OCI-LY3 (cell line): ENCODE data around the gene PTPRD.

Source experiments
- H2AFZ ChIP-seq: fragments of 200-600, 300-600 bp; shearing (Covaris generic); 2 replicates; pipeline ENCODE4 v1.6.0; 2014; ENCODE audit warnings: antibody characterized with exemption, low read depth, low read length
- H3K27ac ChIP-seq: fragments of 200-600, 300-600 bp; sonication (generic); 2 replicates; pipeline ENCODE4 v1.5.1; 2014; ENCODE audit warnings: mild to moderate bottlenecking, low read length, moderate library complexity, mixed read lengths
- H3K27me3 ChIP-seq: fragments of 200-600, 300-600 bp; sonication (generic); 2 replicates; pipeline ENCODE4 v1.6.1; 2014; ENCODE audit warnings: low read depth, low read length, mixed read lengths
- H3K36me3 ChIP-seq: fragments of 200-600, 300-600 bp; sonication (generic); replicated peaks from 2 replicates; pipeline ENCODE3; 2014; ENCODE audit warnings: low read depth, low read length, mixed read lengths
- H3K4me1 ChIP-seq: fragments of 300-600, 200-600 bp; sonication (generic); 2 replicates; pipeline ENCODE4 v1.6.1; 2014; ENCODE audit warnings: low read length, mixed read lengths
- H3K4me2 ChIP-seq: fragments of 200-600, 300-600 bp; sonication (generic); 2 replicates; pipeline ENCODE4 v1.6.1; 2014; ENCODE audit warnings: low read length, mixed read lengths
- H3K4me3 ChIP-seq: fragments of 300-600, 200-600 bp; sonication (generic); 2 replicates; pipeline ENCODE4 v1.5.1; 2014; ENCODE audit warnings: antibody characterized with exemption, mild to moderate bottlenecking, low read length, moderate library complexity
- H3K79me2 ChIP-seq: fragments of 300-600, 200-600 bp; shearing (Covaris generic); 2 replicates; pipeline ENCODE4 v1.6.1; 2014; ENCODE audit warnings: mild to moderate bottlenecking, low read length, mixed read lengths
- H3K9ac ChIP-seq: fragments of 300-600, 200-600 bp; shearing (Covaris generic); 2 replicates; pipeline ENCODE4 v1.6.0; 2014; ENCODE audit warnings: mild to moderate bottlenecking, low read length, moderate library complexity
- H3K9me3 ChIP-seq: fragments of 200-600, 300-600 bp; shearing (Covaris generic); 2 replicates; pipeline ENCODE4 v1.6.1; 2014; ENCODE audit warnings: low read length, mixed read lengths; ENCODE audit not compliant: insufficient read depth
- H4K20me1 ChIP-seq: fragments of 200-600, 300-600 bp; sonication (generic); 2 replicates; pipeline ENCODE4 v1.6.1; 2016; ENCODE audit warnings: low read length, mixed read lengths; ENCODE audit not compliant: insufficient read depth
- CTCF ChIP-seq: fragments of 200-600, 300-600 bp; sonication (generic); IDR thresholded peaks from 2 replicates; pipeline ENCODE4 v1.5.1; 2014; ENCODE audit warnings: antibody characterized with exemption, low read length, low read depth
- EZH2phosphoT487 ChIP-seq: fragments of 200-600 bp; shearing (Covaris generic); IDR thresholded peaks from 2 replicates; pipeline ENCODE4 v1.6.1; 2018; ENCODE audit warnings: antibody characterized with exemption, mixed run types, low read depth

The PTPRD gene

DNA sequence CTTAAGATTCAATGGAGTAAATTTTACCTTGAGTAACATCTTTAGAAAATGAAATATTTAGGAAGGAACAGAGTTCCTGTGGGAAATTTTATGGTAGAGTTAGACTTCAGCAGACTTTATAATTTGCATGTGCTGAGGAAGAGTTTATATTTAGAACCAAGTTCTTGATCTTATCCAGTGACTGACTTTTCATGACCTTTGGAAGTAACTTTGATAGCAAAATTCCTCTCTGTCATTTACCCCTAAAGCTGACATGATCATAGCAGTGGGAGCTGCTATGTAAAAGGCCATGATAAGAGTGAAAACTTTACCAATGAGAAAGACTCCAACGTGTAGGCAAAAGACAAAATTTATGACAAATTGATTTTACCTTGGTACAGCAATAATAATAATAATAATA, 1741.4 kb downstream of the PTPRD start:
- Histone ChIP-seq H2AFZ (no peak overlapping the region), H3K4me3 (no peak overlapping the region), H3K4me2 (no peak overlapping the region), H3K79me2 (no peaks in the 10 kb centered on the region), H3K4me1 (no peaks in the 10 kb centered on the region), H3K36me3 (no peaks in the 10 kb centered on the region), H3K9me3 (no peaks in the 10 kb centered on the region), H4K20me1 (no peaks in the 10 kb centered on the region), H3K9ac (no peak overlapping the region), H3K27ac (no peak overlapping the region), H3K27me3 (no peaks in the 10 kb centered on the region)
- no peak for TF ChIP-seq EZH2phosphoT487
- no peak for TF ChIP-seq CTCF

DNA sequence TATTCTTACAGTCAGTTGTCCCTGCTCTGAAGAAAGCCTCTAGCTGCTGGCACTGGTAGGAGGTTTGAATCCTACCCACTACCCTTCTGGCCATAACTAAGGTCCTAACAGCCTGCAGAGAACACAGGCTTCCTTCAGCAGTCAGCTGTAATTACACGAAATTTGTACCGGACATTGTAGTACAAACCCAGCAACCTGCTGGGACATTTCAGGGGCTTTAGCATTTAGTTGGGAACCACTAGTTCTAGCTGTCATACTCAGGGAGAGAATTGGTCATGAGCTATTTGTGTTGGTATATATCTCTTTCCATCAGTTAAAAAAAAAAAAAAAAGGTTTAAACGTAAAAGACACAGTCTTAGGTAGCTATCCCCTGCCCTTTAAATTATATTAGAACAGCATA, 1743.0 kb downstream of the PTPRD start:
- Histone ChIP-seq H3K4me1 (no peaks in the 10 kb centered on the region), H2AFZ (no peak overlapping the region), H3K9me3 (no peaks in the 10 kb centered on the region), H3K27ac (no peak overlapping the region), H3K27me3 (no peaks in the 10 kb centered on the region), H3K79me2 (no peaks in the 10 kb centered on the region), H3K4me2 (no peak overlapping the region), H3K4me3 (no peak overlapping the region), H3K36me3 (no peaks in the 10 kb centered on the region), H3K9ac (no peak overlapping the region), H4K20me1 (no peaks in the 10 kb centered on the region)
- TF ChIP-seq CTCF = no peak
- no peak for TF ChIP-seq EZH2phosphoT487

GRCh38 chr9:8868632-8869031, 1744.2 kb downstream of the PTPRD start:
- Histone ChIP-seq H4K20me1 (no peaks in the 10 kb centered on the region), H3K36me3 (no peaks in the 10 kb centered on the region), H2AFZ (no peak overlapping the region), H3K27ac (no peak overlapping the region), H3K27me3 (no peaks in the 10 kb centered on the region), H3K9me3 (no peaks in the 10 kb centered on the region), H3K79me2 (no peaks in the 10 kb centered on the region), H3K4me1 (no peaks in the 10 kb centered on the region), H3K4me2 (no peak overlapping the region), H3K9ac (no peak overlapping the region), H3K4me3 (no peak overlapping the region)
- TF ChIP-seq CTCF = no peak
- TF ChIP-seq EZH2phosphoT487 = no peak

DNA sequence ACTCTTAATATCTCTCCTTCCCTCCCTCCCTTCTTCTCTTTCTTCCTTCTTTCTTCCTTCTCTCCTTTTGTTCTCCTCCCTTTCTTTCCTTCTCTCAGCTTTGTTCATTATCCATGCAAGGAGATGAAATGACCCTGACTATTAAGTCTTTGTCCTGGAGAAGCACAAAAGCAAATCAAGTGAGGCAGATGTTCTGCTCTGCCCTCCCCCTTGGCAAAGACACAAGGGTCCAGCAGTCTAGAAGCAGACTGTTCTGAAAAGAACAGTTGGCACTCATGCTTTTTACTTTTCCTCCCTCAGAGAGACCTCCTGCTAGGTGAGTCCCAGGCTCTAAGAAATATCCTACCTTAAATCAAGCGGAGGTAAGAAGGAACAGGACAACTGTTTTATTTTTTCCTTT, 1745.7 kb downstream of the PTPRD start:
- no peaks in the 10 kb centered on the region for H3K36me3 ChIP-seq
- no peak for TF ChIP-seq CTCF
- no peak for TF ChIP-seq EZH2phosphoT487

More for the DNA sequence above, 1745.7 kb downstream of the PTPRD start:
- H3K27me3 ChIP-seq = no peaks in the 10 kb centered on the region
- no peak overlapping the region for H3K4me3 ChIP-seq
- no peak overlapping the region for H3K9ac ChIP-seq
- no peak overlapping the region for H3K27ac ChIP-seq
- no peaks in the 10 kb centered on the region for H3K9me3 ChIP-seq
- H2AFZ ChIP-seq = no peak overlapping the region
- H3K4me1 ChIP-seq = no peaks in the 10 kb centered on the region
- H4K20me1 ChIP-seq = no peaks in the 10 kb centered on the region
- H3K4me2 ChIP-seq = no peak overlapping the region
- H3K79me2 ChIP-seq = no peaks in the 10 kb centered on the region
